HCT116 (cell line): ENCODE measurements around the gene AGAP1.

ENCODE experiments used
- ELF1 ChIP-seq: IDR thresholded peaks from 2 replicates; pipeline ENCODE4 v1.6.1; 2012; ENCODE audit warnings: low read depth, borderline replicate concordance
- EZH2 ChIP-seq: fragments of 200-600 bp; sonication (generic); IDR thresholded peaks from 2 replicates; pipeline ENCODE4 v1.6.1; 2017; ENCODE audit warnings: antibody characterized with exemption, mixed run types
- POLR2A ChIP-seq: IDR thresholded peaks from 2 replicates; pipeline ENCODE4 v1.7.0; 2011; ENCODE audit warnings: borderline replicate concordance; ENCODE audit not compliant: insufficient read depth, insufficient read length; ENCODE audit errors: extremely low read depth
- POLR2AphosphoS5 ChIP-seq: IDR thresholded peaks from 2 replicates; pipeline ENCODE4 v1.6.1; 2011; ENCODE audit warnings: mild to moderate bottlenecking, low read depth, low read length, moderate library complexity
- TF ChIP-seq, protein P1 (sequence below), 3 experiments: fragments of 200-600 bp in 1 of 3; sonication (generic) in 1 of 3; IDR thresholded peaks in 2 of 3; conservative IDR thresholded peaks in 1 of 3; 2 replicates each; pipeline ENCODE4 v1.5.1; 2012 to 2017; ENCODE audit warnings: low read depth in 2 of 3, low read length in 2 of 3, antibody characterized with exemption in 1 of 3, borderline replicate concordance in 1 of 3, control low read depth in 1 of 3, mild to moderate bottlenecking in 1 of 3, mixed read lengths in 1 of 3, mixed run types in 1 of 3, moderate library complexity in 1 of 3; ENCODE audit not compliant: insufficient read depth in 1 of 3
- TF ChIP-seq, protein P2 (sequence below): IDR thresholded peaks from 2 replicates; pipeline ENCODE4 v1.6.1; 2012

DNA sequence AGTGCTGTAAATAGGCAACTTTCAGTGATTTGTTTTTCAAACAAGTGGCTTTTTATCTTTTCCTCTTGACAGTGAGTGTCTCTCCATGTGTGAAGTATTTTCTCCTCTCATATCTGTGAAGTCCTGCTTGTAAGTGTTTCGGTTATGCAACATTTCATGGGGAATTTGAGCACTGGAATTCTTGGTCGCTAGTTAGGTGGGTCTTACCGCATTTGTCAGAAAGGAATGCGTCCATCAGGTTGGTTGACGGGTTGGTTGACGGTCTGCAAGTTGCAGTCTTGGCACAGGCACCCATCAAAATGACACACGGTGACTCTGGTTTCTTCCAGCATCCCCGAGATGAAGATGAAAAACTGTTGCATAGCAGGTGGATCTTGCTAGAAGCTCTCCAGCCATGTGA lies 109.8 kb downstream of the AGAP1 start:
- TF ChIP-seq, protein P1, sequence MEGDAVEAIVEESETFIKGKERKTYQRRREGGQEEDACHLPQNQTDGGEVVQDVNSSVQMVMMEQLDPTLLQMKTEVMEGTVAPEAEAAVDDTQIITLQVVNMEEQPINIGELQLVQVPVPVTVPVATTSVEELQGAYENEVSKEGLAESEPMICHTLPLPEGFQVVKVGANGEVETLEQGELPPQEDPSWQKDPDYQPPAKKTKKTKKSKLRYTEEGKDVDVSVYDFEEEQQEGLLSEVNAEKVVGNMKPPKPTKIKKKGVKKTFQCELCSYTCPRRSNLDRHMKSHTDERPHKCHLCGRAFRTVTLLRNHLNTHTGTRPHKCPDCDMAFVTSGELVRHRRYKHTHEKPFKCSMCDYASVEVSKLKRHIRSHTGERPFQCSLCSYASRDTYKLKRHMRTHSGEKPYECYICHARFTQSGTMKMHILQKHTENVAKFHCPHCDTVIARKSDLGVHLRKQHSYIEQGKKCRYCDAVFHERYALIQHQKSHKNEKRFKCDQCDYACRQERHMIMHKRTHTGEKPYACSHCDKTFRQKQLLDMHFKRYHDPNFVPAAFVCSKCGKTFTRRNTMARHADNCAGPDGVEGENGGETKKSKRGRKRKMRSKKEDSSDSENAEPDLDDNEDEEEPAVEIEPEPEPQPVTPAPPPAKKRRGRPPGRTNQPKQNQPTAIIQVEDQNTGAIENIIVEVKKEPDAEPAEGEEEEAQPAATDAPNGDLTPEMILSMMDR (IDR thresholded peaks at IDR 0.05 in 2 of 3, conservative IDR thresholded peaks at IDR 0.05 in 1 of 3; ENCODE audit: borderline replicate concordance in 1 of 3, insufficient read depth in 1 of 3, low read depth in 2 of 3, low read length in 2 of 3) = no peak
- TF ChIP-seq, protein P2, sequence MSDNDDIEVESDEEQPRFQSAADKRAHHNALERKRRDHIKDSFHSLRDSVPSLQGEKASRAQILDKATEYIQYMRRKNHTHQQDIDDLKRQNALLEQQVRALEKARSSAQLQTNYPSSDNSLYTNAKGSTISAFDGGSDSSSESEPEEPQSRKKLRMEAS = no peak
- TF ChIP-seq POLR2A = no peak
- no peak for TF ChIP-seq POLR2AphosphoS5
- TF ChIP-seq EZH2 = no peak
- no peak for TF ChIP-seq ELF1
